Loucy (cell line): ENCODE data around the gene WDSUB1.

Source experiments
- H2AFZ ChIP-seq: fragments of 200-600 bp; sonication (generic); 2 replicates; pipeline ENCODE4 v1.6.0; 2016; ENCODE audit warnings: antibody characterized with exemption, mild to moderate bottlenecking, low read length, moderate library complexity
- H3F3A ChIP-seq: fragments of 200-600 bp; 2 replicates; pipeline ENCODE4 v1.6.0; 2016; ENCODE audit warnings: antibody characterized with exemption, low read depth, mild to moderate bottlenecking
- H3K27me3 ChIP-seq: fragments of 200-600 bp; sonication (generic); 2 replicates; pipeline ENCODE4 v1.6.1; 2014; ENCODE audit warnings: low read length, mild to moderate bottlenecking; ENCODE audit not compliant: insufficient read depth, poor library complexity, severe bottlenecking
- H3K36me3 ChIP-seq: fragments of 200-600 bp; sonication (generic); 2 replicates; pipeline ENCODE4 v1.6.1; 2016; ENCODE audit warnings: low read length; ENCODE audit not compliant: insufficient read depth
- H3K4me1 ChIP-seq: fragments of 200-600 bp; sonication (generic); 2 replicates; pipeline ENCODE4 v1.5.1; 2014; ENCODE audit warnings: low read length, mild to moderate bottlenecking; ENCODE audit not compliant: insufficient read depth, poor library complexity, severe bottlenecking
- H3K4me2 ChIP-seq: fragments of 200-600 bp; sonication (generic); 2 replicates; pipeline ENCODE4 v1.6.0; 2014; ENCODE audit warnings: antibody characterized with exemption, low read length, low read depth, mild to moderate bottlenecking; ENCODE audit not compliant: poor library complexity, severe bottlenecking
- H3K4me3 ChIP-seq: fragments of 200-600 bp; sonication (generic); 2 replicates; pipeline ENCODE4 v1.5.1; 2014; ENCODE audit warnings: low read length, mild to moderate bottlenecking, mixed read lengths; ENCODE audit not compliant: poor library complexity, severe bottlenecking
- H3K79me2 ChIP-seq: fragments of 200-600 bp; sonication (generic); 2 replicates; pipeline ENCODE4 v1.6.1; 2014; ENCODE audit warnings: low read length; ENCODE audit not compliant: insufficient read depth
- H3K9ac ChIP-seq: fragments of 200-600 bp; sonication (generic); 2 replicates; pipeline ENCODE4 v1.6.0; 2014; ENCODE audit warnings: mild to moderate bottlenecking, low read depth, low read length, moderate library complexity; ENCODE audit not compliant: poor library complexity, severe bottlenecking
- H3K9me2 ChIP-seq: fragments of 200-600 bp; sonication (generic); replicated peaks from 2 replicates; pipeline ENCODE4 v1.6.1; 2016; ENCODE audit warnings: low read depth, low read length, mixed read lengths
- H3K9me3 ChIP-seq: fragments of 200-600 bp; sonication (generic); 2 replicates; pipeline ENCODE4 v1.6.1; 2014; ENCODE audit warnings: mild to moderate bottlenecking, antibody characterized with exemption, low read length, low read depth; ENCODE audit not compliant: insufficient read depth
- H4K20me1 ChIP-seq: fragments of 200-600 bp; sonication (generic); 2 replicates; pipeline ENCODE4 v1.6.0; 2014; ENCODE audit warnings: antibody characterized with exemption, low read length, mild to moderate bottlenecking; ENCODE audit not compliant: insufficient read depth, poor library complexity, severe bottlenecking
- EZH2phosphoT487 ChIP-seq: fragments of 200-600 bp; IDR thresholded peaks from 2 replicates; pipeline ENCODE4 v1.6.1; 2018; ENCODE audit warnings: antibody characterized with exemption, mild to moderate bottlenecking, moderate library complexity, borderline replicate concordance
- TF ChIP-seq, protein P1 (sequence below): fragments of 200-600 bp; sonication (generic); conservative IDR thresholded peaks from 2 replicates; pipeline ENCODE4 v1.5.1; 2014; ENCODE audit warnings: mild to moderate bottlenecking, antibody characterized with exemption, low read length

The WDSUB1 gene

DNA sequence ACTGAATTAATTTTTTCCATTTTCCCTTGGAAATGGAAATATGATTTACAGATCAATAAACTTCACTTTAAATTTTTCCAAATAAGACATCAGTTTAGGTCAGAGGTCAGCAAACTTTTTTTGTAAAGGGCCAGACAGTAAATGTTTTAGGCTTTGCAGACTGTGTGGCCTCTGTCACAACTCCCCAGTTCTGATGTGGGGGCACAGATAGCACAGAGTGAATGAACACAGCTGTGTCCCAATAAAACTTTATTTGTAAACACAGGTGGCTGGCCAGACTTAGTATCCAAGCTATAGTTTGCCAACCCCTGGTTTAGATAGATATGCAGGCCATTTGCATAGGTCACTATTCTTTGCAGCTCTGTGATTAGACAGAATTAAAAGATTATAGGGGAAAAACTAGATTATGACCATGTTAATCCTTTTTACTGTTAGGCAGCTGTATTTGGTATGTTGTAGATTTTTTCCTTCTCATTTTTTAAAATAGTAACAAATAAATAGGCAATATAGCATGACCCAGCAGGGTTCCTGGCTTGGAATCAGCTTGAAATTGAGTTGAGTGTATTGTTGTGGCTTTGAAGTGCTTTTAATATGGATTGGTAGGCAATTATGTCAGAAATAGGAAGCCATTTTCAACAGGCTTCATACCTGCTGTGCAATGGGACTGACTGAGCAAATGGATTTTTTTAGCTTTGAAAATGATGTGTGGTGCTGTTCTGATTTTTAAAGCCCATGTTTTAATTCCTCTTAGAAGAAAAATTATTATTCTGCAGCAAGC, 59.7 kb downstream of the WDSUB1 start:
- H3F3A ChIP-seq: no peaks in the 10 kb centered on the region
- TF ChIP-seq, protein P1, sequence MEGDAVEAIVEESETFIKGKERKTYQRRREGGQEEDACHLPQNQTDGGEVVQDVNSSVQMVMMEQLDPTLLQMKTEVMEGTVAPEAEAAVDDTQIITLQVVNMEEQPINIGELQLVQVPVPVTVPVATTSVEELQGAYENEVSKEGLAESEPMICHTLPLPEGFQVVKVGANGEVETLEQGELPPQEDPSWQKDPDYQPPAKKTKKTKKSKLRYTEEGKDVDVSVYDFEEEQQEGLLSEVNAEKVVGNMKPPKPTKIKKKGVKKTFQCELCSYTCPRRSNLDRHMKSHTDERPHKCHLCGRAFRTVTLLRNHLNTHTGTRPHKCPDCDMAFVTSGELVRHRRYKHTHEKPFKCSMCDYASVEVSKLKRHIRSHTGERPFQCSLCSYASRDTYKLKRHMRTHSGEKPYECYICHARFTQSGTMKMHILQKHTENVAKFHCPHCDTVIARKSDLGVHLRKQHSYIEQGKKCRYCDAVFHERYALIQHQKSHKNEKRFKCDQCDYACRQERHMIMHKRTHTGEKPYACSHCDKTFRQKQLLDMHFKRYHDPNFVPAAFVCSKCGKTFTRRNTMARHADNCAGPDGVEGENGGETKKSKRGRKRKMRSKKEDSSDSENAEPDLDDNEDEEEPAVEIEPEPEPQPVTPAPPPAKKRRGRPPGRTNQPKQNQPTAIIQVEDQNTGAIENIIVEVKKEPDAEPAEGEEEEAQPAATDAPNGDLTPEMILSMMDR: no peak
- TF ChIP-seq EZH2phosphoT487: no peak
- H3K36me3 ChIP-seq: peaks cover 13% of the 10 kb centered on the region; the same call in 1 of the 2 replicates
- H3K9me2 ChIP-seq: no peaks in the 10 kb centered on the region
- H3K79me2 ChIP-seq: no peaks in the 10 kb centered on the region
- no peaks in the 10 kb centered on the region for H4K20me1 ChIP-seq
- H3K4me2 ChIP-seq: peak overlapping the region; percentile 44
- no peaks in the 10 kb centered on the region for H3K27me3 ChIP-seq
- peak overlapping the region; percentile 19 for H3K9ac ChIP-seq
- H3K4me3 ChIP-seq: peak overlapping the region; percentile 7
- peaks cover 73% of the 10 kb centered on the region for H3K4me1 ChIP-seq
- H3K9me3 ChIP-seq: no peaks in the 10 kb centered on the region
- no peak overlapping the region; the same call in 1 of the 2 replicates for H2AFZ ChIP-seq

DNA sequence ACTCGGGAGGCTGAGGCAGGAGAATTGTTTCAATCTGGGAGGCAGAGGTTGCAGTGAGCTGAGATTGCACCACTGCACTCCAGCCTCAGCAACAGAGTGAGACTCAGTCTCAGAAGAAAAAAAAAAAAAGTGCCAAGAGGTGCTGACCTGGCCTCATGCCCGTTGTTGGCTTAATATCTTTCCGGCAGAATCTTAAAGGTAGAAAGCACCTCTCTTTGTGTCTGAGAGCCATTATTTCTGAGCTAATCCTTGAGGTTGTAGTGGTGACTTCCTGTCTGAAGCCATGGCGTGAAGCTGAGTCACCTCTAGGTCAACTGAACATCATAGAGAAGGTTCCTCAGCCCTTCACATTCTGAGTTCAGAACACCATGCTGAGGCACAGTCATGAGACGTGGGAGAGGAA, 60.4 kb downstream of the WDSUB1 start:
- Histone ChIP-seq H3K36me3 (peaks cover 13% of the 10 kb centered on the region; the same call in 1 of the 2 replicates), H3F3A (no peaks in the 10 kb centered on the region), H3K27me3 (no peaks in the 10 kb centered on the region), H3K79me2 (no peaks in the 10 kb centered on the region), H3K4me2 (peak overlapping the region; percentile 44), H3K9ac (peak overlapping the region; percentile 19), H3K4me1 (peaks cover 77% of the 10 kb centered on the region), H4K20me1 (no peaks in the 10 kb centered on the region), H3K9me3 (no peaks in the 10 kb centered on the region), H3K4me3 (no peak overlapping the region), H3K9me2 (no peaks in the 10 kb centered on the region), H2AFZ (peak overlapping the region; percentile 8; the same call in 1 of the 2 replicates)
- no peak for TF ChIP-seq EZH2phosphoT487
- TF ChIP-seq, protein P1: no peak

DNA sequence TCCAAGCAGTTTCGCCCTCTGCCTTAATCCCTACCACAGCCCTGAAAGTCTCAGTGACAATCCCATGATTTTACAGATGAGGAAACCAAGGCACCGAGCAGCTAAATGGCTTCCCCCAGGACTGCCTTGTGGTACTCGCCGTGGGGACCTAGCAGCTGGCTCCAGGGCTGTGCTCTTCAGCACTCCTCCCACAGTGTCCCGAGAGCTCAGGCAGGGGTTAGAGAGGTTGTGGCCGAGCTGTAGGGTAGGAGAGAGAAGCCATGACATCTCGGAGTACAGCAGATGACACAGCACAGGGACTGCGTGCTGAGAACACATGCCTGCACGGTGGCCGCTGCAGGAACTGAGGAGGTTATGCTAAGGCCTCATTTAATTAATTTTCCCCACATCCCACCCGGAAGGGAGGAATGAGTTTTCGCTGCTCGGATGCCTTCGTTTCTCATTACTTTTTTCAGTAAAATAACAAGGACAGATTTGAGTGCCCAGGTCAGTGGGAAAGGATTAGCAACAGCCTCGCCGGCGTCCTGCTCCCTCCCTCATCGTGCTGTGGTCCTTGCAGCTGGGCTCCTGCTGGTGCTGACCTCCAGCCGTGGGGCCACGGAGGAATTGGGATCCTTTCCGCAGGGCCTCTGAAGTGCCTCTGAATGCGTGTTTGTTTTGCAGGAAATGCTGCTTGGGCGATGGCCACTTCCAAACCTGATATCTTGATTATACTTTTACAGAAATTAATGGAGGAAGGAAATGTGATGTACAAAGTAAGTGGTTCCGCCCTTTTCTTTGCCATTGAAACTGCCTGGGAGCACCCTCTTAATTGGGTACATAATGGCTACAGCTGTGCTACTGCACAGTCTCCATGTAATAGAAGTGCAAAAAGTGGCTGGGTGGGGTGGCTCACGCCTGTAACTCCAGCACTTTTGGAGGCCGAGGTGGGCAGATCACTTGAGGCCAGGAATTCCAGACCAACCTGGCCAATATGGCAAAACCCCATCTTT, 61.2 kb downstream of the WDSUB1 start:
- Histone ChIP-seq H3K9me2 (no peaks in the 10 kb centered on the region), H4K20me1 (no peaks in the 10 kb centered on the region), H3K4me3 (no peak overlapping the region), H3F3A (no peaks in the 10 kb centered on the region), H3K9me3 (no peaks in the 10 kb centered on the region), H3K27me3 (no peaks in the 10 kb centered on the region), H3K9ac (no peak overlapping the region), H3K36me3 (peaks cover 8% of the 10 kb centered on the region; the same call in 1 of the 2 replicates), H2AFZ (no peak overlapping the region), H3K4me1 (peaks cover 77% of the 10 kb centered on the region), H3K79me2 (no peaks in the 10 kb centered on the region), H3K4me2 (peak overlapping the region; percentile 44)
- TF ChIP-seq, protein P1: no peak
- no peak for TF ChIP-seq EZH2phosphoT487
